ENCODE data around the gene TEX29.

DNA sequence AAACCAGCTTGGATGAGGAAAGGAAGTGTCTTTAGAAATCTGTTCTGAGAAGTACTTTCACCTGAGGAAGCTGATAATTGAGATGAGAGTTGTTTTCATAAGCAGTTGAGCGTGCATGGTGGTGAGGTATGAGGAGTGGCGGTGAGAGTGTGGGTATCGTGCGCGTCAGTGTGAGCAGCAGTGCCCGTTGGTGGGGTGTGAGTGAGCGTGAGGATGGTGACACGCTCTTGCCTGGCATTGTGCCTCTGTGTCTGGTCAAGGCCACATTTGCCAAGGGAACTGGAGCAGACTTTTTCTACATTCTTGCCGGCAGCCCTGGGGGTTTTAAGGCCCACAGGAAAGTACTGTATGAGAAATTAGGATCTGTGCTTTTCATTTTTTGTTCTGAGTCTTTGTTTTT, 36.5 kb upstream of the TEX29 start:
- TF ChIP-seq, protein P1, sequence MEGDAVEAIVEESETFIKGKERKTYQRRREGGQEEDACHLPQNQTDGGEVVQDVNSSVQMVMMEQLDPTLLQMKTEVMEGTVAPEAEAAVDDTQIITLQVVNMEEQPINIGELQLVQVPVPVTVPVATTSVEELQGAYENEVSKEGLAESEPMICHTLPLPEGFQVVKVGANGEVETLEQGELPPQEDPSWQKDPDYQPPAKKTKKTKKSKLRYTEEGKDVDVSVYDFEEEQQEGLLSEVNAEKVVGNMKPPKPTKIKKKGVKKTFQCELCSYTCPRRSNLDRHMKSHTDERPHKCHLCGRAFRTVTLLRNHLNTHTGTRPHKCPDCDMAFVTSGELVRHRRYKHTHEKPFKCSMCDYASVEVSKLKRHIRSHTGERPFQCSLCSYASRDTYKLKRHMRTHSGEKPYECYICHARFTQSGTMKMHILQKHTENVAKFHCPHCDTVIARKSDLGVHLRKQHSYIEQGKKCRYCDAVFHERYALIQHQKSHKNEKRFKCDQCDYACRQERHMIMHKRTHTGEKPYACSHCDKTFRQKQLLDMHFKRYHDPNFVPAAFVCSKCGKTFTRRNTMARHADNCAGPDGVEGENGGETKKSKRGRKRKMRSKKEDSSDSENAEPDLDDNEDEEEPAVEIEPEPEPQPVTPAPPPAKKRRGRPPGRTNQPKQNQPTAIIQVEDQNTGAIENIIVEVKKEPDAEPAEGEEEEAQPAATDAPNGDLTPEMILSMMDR (conservative IDR thresholded peaks at IDR 0.05; ENCODE audit: low read length), result no peak
- TF ChIP-seq EZH2phosphoT487 (IDR thresholded peaks at IDR 0.05; ENCODE audit: borderline replicate concordance), result no peak
